Measurements from ENCODE around the gene LCAT. TPM values are rescaled to one million over a fixed set of nuclear protein-coding genes. Genes with fewer than 3 reads are reported as not detected.

Gene LCAT
- total and polyA plus RNA-seq, 9 of the 15 experiments (the other 6 are each of a cell fraction or from before 2014, with no cell fraction given), result 0.46 to 21.0 (median 5.0) TPM

DNA sequence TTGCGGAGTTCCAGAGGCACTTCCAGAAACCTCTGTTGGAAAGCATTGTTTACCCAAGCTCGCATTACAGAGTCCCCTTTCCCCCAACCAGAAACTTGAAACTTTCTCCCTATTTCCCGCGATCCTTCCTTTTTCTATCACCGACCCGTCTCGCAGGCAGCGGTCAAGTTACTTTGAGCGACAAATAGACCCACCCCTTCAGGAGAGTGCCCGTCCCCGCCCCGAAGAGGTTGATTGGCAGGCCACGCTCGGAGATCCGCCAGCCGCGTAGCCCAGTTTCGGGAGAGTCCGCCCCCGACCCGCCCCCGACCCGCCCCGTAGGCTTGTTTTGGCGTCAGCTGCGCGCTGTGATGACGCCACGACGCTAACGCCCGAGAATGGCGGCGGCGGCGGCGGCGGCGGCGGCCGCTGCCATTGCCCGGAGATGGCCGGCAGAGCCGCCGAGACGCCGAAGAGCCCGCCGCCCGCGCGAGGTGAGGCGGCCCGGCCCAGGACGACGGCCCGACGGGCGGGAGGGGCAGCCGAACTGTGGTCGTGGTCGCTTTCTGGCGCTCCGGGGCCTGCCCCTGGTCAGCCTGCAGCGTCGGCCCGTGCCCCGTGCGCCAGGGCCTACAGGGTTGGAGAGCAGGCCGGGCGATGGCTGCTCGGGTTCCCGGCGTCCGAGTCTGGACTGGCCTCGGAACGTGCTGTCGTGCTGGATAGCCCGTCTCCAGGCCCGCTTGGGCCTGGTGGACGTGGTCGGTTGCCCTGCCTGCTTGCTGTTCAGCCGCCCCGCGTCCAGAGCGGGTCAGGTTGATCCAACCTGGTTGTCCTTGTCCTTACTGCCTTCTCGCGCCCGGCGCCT lies 50.8 kb downstream of the LCAT start, which contains the start of gene PSKH1 (continued):
- TF ChIP-seq, protein P1, sequence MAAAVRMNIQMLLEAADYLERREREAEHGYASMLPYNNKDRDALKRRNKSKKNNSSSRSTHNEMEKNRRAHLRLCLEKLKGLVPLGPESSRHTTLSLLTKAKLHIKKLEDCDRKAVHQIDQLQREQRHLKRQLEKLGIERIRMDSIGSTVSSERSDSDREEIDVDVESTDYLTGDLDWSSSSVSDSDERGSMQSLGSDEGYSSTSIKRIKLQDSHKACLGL (CRISPR knock-in tag; IDR thresholded peaks at IDR 0.05; ENCODE audit: borderline replicate concordance, poor library complexity, severe bottlenecking), result no peak
- TF ChIP-seq, protein P2, sequence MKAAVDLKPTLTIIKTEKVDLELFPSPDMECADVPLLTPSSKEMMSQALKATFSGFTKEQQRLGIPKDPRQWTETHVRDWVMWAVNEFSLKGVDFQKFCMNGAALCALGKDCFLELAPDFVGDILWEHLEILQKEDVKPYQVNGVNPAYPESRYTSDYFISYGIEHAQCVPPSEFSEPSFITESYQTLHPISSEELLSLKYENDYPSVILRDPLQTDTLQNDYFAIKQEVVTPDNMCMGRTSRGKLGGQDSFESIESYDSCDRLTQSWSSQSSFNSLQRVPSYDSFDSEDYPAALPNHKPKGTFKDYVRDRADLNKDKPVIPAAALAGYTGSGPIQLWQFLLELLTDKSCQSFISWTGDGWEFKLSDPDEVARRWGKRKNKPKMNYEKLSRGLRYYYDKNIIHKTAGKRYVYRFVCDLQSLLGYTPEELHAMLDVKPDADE (conservative IDR thresholded peaks at IDR 0.05; ENCODE audit: control insufficient read depth, low read depth, low read length), result peak; percentile 46; the same call in 1 of the 2 replicates
- no peak for TF ChIP-seq HLTF (IDR thresholded peaks at IDR 0.05)
- no peak; the same call in 1 of the 2 replicates for TF ChIP-seq BACH1 (tag; IDR thresholded peaks at IDR 0.05)
- TF ChIP-seq POLR2AphosphoS2 (IDR thresholded peaks at IDR 0.05; ENCODE audit: low read length), result no peak
- TF ChIP-seq ILF3 (IDR thresholded peaks at IDR 0.05; ENCODE audit: borderline replicate concordance), result no peak
- TF ChIP-seq, protein P3, sequence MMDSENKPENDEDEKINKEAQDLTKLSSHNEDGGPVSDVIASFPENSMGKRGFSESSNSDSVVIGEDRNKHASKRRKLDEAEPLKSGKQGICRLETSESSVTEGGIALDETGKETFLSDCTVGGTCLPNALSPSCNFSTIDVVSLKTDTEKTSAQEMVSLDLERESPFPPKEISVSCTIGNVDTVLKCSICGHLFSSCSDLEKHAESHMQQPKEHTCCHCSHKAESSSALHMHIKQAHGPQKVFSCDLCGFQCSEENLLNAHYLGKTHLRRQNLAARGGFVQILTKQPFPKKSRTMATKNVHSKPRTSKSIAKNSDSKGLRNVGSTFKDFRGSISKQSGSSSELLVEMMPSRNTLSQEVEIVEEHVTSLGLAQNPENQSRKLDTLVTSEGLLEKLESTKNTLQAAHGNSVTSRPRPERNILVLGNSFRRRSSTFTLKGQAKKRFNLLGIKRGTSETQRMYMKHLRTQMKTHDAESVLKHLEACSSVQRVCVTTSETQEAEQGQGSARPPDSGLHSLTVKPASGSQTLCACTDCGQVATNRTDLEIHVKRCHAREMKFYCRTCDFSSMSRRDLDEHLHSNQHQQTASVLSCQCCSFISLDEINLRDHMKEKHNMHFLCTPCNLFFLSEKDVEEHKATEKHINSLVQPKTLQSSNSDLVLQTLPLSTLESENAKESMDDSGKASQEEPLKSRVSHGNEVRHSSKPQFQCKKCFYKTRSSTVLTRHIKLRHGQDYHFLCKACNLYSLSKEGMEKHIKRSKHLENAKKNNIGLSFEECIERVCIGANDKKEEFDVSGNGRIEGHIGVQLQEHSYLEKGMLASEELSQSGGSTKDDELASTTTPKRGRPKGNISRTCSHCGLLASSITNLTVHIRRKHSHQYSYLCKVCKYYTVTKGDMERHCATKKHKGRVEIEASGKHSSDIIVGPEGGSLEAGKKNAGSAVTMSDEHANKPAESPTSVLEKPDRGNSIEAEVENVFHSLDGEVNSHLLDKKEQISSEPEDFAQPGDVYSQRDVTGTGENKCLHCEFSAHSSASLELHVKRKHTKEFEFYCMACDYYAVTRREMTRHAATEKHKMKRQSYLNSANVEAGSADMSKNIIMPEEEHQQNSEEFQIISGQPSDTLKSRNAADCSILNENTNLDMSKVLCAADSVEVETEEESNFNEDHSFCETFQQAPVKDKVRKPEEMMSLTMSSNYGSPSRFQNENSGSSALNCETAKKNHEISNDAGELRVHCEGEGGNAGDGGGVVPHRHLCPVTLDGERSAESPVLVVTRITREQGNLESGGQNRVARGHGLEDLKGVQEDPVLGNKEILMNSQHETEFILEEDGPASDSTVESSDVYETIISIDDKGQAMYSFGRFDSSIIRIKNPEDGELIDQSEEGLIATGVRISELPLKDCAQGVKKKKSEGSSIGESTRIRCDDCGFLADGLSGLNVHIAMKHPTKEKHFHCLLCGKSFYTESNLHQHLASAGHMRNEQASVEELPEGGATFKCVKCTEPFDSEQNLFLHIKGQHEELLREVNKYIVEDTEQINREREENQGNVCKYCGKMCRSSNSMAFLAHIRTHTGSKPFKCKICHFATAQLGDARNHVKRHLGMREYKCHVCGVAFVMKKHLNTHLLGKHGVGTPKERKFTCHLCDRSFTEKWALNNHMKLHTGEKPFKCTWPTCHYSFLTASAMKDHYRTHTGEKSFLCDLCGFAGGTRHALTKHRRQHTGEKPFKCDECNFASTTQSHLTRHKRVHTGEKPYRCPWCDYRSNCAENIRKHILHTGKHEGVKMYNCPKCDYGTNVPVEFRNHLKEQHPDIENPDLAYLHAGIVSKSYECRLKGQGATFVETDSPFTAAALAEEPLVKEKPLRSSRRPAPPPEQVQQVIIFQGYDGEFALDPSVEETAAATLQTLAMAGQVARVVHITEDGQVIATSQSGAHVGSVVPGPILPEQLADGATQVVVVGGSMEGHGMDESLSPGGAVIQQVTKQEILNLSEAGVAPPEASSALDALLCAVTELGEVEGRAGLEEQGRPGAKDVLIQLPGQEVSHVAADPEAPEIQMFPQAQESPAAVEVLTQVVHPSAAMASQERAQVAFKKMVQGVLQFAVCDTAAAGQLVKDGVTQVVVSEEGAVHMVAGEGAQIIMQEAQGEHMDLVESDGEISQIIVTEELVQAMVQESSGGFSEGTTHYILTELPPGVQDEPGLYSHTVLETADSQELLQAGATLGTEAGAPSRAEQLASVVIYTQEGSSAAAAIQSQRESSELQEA (IDR thresholded peaks at IDR 0.05; ENCODE audit: low read depth), result no peak
- TF ChIP-seq, protein P4, sequence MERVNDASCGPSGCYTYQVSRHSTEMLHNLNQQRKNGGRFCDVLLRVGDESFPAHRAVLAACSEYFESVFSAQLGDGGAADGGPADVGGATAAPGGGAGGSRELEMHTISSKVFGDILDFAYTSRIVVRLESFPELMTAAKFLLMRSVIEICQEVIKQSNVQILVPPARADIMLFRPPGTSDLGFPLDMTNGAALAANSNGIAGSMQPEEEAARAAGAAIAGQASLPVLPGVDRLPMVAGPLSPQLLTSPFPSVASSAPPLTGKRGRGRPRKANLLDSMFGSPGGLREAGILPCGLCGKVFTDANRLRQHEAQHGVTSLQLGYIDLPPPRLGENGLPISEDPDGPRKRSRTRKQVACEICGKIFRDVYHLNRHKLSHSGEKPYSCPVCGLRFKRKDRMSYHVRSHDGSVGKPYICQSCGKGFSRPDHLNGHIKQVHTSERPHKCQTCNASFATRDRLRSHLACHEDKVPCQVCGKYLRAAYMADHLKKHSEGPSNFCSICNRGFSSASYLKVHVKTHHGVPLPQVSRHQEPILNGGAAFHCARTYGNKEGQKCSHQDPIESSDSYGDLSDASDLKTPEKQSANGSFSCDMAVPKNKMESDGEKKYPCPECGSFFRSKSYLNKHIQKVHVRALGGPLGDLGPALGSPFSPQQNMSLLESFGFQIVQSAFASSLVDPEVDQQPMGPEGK (CRISPR knock-in tag; IDR thresholded peaks at IDR 0.05; ENCODE audit: borderline replicate concordance), result no peak
- peak in 1 of 2 experiments; percentile 50; a peak in 1 of 4 replicates for TF ChIP-seq CSDE1 (IDR thresholded peaks at IDR 0.05)
- no peak for TF ChIP-seq ZNF354B (CRISPR knock-in tag; IDR thresholded peaks at IDR 0.05)
- TF ChIP-seq, protein P5, sequence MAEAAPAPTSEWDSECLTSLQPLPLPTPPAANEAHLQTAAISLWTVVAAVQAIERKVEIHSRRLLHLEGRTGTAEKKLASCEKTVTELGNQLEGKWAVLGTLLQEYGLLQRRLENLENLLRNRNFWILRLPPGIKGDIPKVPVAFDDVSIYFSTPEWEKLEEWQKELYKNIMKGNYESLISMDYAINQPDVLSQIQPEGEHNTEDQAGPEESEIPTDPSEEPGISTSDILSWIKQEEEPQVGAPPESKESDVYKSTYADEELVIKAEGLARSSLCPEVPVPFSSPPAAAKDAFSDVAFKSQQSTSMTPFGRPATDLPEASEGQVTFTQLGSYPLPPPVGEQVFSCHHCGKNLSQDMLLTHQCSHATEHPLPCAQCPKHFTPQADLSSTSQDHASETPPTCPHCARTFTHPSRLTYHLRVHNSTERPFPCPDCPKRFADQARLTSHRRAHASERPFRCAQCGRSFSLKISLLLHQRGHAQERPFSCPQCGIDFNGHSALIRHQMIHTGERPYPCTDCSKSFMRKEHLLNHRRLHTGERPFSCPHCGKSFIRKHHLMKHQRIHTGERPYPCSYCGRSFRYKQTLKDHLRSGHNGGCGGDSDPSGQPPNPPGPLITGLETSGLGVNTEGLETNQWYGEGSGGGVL (CRISPR knock-in tag; IDR thresholded peaks at IDR 0.05), result no peak
- no peak for TF ChIP-seq ZBTB8A (IDR thresholded peaks at IDR 0.05; ENCODE audit: partially characterized antibody)
